Keratinocyte (primary cell): Measurements from ENCODE around the gene ITIH4. TPM values are rescaled to one million over a fixed set of nuclear protein-coding genes. Genes with fewer than 3 reads are reported as not detected.

ENCODE experiments used
- DNase-seq: peaks from one replicate; pipeline ENCODE4 v3.0.0-alpha.2; 2011; ENCODE audit warnings: low read depth, missing footprints, low spot score
- FAIRE-seq: peaks from 2 replicates; lab custom pipeline; 2011; peaks lifted over from hg19 to GRCh38; lab: Jason Lieb, UNC
- H2AFZ ChIP-seq: 2 replicates; pipeline ENCODE4 v1.6.0; 2012; ENCODE audit warnings: low read length, control low read depth, inconsistent platforms; ENCODE audit not compliant: control insufficient read depth
- H3K27ac ChIP-seq: 2 replicates; pipeline ENCODE4 v1.5.1; 2011; ENCODE audit warnings: low read length; ENCODE audit not compliant: control insufficient read depth, insufficient read depth
- H3K27me3 ChIP-seq: 3 replicates; pipeline ENCODE4 v1.6.0; 2011; ENCODE audit warnings: low read length; ENCODE audit not compliant: control insufficient read depth, insufficient read depth; ENCODE audit errors: extremely low read depth
- H3K36me3 ChIP-seq, 2 experiments: 2 replicates in 1 of 2; 3 replicates in 1 of 2; pipeline ENCODE4 v1.5.1; 2011; ENCODE audit warnings: low read length in 2 of 2, mild to moderate bottlenecking in 1 of 2; ENCODE audit not compliant: control insufficient read depth in 2 of 2, insufficient read depth in 2 of 2; ENCODE audit errors: extremely low read depth in 1 of 2
- H3K4me1 ChIP-seq: 3 replicates; pipeline ENCODE4 v1.5.1; 2011; ENCODE audit warnings: low read length; ENCODE audit not compliant: control insufficient read depth, insufficient read depth; ENCODE audit errors: extremely low read depth
- H3K4me2 ChIP-seq: 3 replicates; pipeline ENCODE4 v1.6.0; 2011; ENCODE audit warnings: low read depth, low read length; ENCODE audit not compliant: control insufficient read depth, insufficient read depth; ENCODE audit errors: extremely low read depth
- H3K4me3 ChIP-seq, 3 experiments: fragments of 200-600 bp in 1 of 3; sonication (generic) in 1 of 3; 2 replicates in 2 of 3; 3 replicates in 1 of 3; pipeline ENCODE4 v1.5.1; 2011 to 2016; ENCODE audit warnings: low read length in 3 of 3, mild to moderate bottlenecking in 3 of 3, control low read depth in 2 of 3, inconsistent platforms in 1 of 3, low read depth in 1 of 3, mixed read lengths in 1 of 3, mixed run types in 1 of 3, moderate library complexity in 1 of 3; ENCODE audit not compliant: control insufficient read depth in 2 of 3, insufficient read depth in 2 of 3; ENCODE audit errors: extremely low read depth in 1 of 3
- H3K79me2 ChIP-seq: 2 replicates; pipeline ENCODE4 v1.6.0; 2012; ENCODE audit warnings: low read length; ENCODE audit not compliant: control insufficient read depth, insufficient read depth
- H3K9ac ChIP-seq: 3 replicates; pipeline ENCODE4 v1.6.0; 2011; ENCODE audit warnings: low read length; ENCODE audit not compliant: control insufficient read depth, insufficient read depth; ENCODE audit errors: extremely low read depth
- H3K9me1 ChIP-seq: 3 replicates; pipeline ENCODE4 v1.6.0; 2011; ENCODE audit warnings: low read length; ENCODE audit not compliant: control insufficient read depth, insufficient read depth; ENCODE audit errors: extremely low read depth
- H3K9me3 ChIP-seq: 2 replicates; pipeline ENCODE4 v1.5.1; 2012; ENCODE audit warnings: low read depth, low read length; ENCODE audit not compliant: control insufficient read depth
- H4K20me1 ChIP-seq: 3 replicates; pipeline ENCODE4 v1.6.0; 2011; ENCODE audit warnings: low read length; ENCODE audit not compliant: control insufficient read depth, insufficient read depth; ENCODE audit errors: extremely low read depth
- CTCF ChIP-seq, 3 experiments: IDR thresholded peaks in 1 of 3; conservative IDR thresholded peaks in 1 of 3; optimal IDR thresholded peaks in 1 of 3; 2 replicates in 2 of 3; 3 replicates in 1 of 3; pipeline versions ENCODE3 to v1.5.1; 2011; ENCODE audit warnings: low read length in 3 of 3, mild to moderate bottlenecking in 3 of 3, moderate library complexity in 2 of 3, control low read depth in 1 of 3, inconsistent platforms in 1 of 3; ENCODE audit not compliant: insufficient read depth in 2 of 3; ENCODE audit errors: extremely low read depth in 1 of 3
- EZH2 ChIP-seq: IDR thresholded peaks from one replicate; pipeline ENCODE4 v1.6.1; 2012; ENCODE audit warnings: inconsistent platforms, mild to moderate bottlenecking, low read length, moderate library complexity
- dilution Hi-C: fragments of 300-500 bp; cut with MboI; formaldehyde crosslinking; loops from one replicate; pipeline ENCODE4 v1.7.0; 2020; ENCODE audit warnings: low sequenced_read_pairs; ENCODE audit not compliant: extremely low pct_ligation_motif_present
- polyA plus RNA-seq, 5 experiments: library from polyadenylated mRNA; depleted of rRNA in 3 of 5; stranded (reverse) in 3 of 5; stranded (forward) in 1 of 5; unstranded in 1 of 5; fragments of >200 nt; gene quantifications; 1 replicate in 1 of 5; 2 replicates in 3 of 5; 3 replicates in 1 of 5; pipeline versions ENCODE4 v1.2.1 to v1.2.3, GENCODE V29; 2011 to 2012; ENCODE audit warnings: missing spikeins in 2 of 5, low read depth in 1 of 5, low replicate concordance in 1 of 5

ITIH4 gene
- polyA plus RNA-seq, 1 donor (not counting 4 experiments of a cell fraction or from before 2014, with no cell fraction given), result 1.4 TPM

GRCh38 chr3:52820736-52821135, 9.7 kb downstream of the ITIH4 start:
- H3K9me1 ChIP-seq, result no peaks in the 10 kb centered on the region
- no peaks in the 10 kb centered on the region for H3K79me2 ChIP-seq
- no peaks in the 10 kb centered on the region for H3K27me3 ChIP-seq
- H3K9me3 ChIP-seq, result no peaks in the 10 kb centered on the region
- H3K4me3 ChIP-seq, result no peak overlapping the region
- no peak overlapping the region for H3K9ac ChIP-seq
- peak; percentile 69 to 83 (median 83) for TF ChIP-seq CTCF (optimal IDR thresholded peaks at IDR 0.05 in 1 of 3, IDR thresholded peaks at IDR 0.05 in 1 of 3, conservative IDR thresholded peaks at IDR 0.05 in 1 of 3; ENCODE audit: extremely low read depth in 1 of 3, insufficient read depth in 2 of 3, low read length in 3 of 3)
- no peak for TF ChIP-seq EZH2
- no peak overlapping the region for H3K27ac ChIP-seq
- FAIRE-seq (no peak), DNase-seq (no peak)
- no peak overlapping the region for H3K4me2 ChIP-seq
- dilution Hi-C loops, result no loop called here
- H4K20me1 ChIP-seq, result no peaks in the 10 kb centered on the region
- H2AFZ ChIP-seq, result no peak overlapping the region
- no peaks in the 10 kb centered on the region for H3K4me1 ChIP-seq
- no peaks in the 10 kb centered on the region for H3K36me3 ChIP-seq

- no peaks in the 10 kb centered on the region for H3K4me1 ChIP-seq
- H3K79me2 ChIP-seq, result no peaks in the 10 kb centered on the region
- H3K9ac ChIP-seq, result no peak overlapping the region
- H3K27me3 ChIP-seq, result no peaks in the 10 kb centered on the region
- H3K9me3 ChIP-seq, result no peaks in the 10 kb centered on the region
- H3K4me3 ChIP-seq, result no peak overlapping the region
- H2AFZ ChIP-seq, result no peak overlapping the region
- FAIRE-seq, result no peak
- no peak overlapping the region for H3K4me2 ChIP-seq
- no peak for TF ChIP-seq CTCF (optimal IDR thresholded peaks at IDR 0.05 in 1 of 3, IDR thresholded peaks at IDR 0.05 in 1 of 3, conservative IDR thresholded peaks at IDR 0.05 in 1 of 3; ENCODE audit: extremely low read depth in 1 of 3, insufficient read depth in 2 of 3, low read length in 3 of 3)
- no peak for TF ChIP-seq EZH2
- H3K27ac ChIP-seq, result no peak overlapping the region
- H4K20me1 ChIP-seq, result no peaks in the 10 kb centered on the region
- no peaks in the 10 kb centered on the region for H3K9me1 ChIP-seq
- dilution Hi-C loops, result no loop called here
- H3K36me3 ChIP-seq, result no peaks in the 10 kb centered on the region
- no peak for DNase-seq
Observed at GRCh38 chr3:52819936-52820335, 10.5 kb downstream of the ITIH4 start.
